ENCODE data around the gene OTOF.

GRCh38 chr2:26469955-26470354, 8.0 kb downstream of the OTOF start:
- TF ChIP-seq, protein P1, sequence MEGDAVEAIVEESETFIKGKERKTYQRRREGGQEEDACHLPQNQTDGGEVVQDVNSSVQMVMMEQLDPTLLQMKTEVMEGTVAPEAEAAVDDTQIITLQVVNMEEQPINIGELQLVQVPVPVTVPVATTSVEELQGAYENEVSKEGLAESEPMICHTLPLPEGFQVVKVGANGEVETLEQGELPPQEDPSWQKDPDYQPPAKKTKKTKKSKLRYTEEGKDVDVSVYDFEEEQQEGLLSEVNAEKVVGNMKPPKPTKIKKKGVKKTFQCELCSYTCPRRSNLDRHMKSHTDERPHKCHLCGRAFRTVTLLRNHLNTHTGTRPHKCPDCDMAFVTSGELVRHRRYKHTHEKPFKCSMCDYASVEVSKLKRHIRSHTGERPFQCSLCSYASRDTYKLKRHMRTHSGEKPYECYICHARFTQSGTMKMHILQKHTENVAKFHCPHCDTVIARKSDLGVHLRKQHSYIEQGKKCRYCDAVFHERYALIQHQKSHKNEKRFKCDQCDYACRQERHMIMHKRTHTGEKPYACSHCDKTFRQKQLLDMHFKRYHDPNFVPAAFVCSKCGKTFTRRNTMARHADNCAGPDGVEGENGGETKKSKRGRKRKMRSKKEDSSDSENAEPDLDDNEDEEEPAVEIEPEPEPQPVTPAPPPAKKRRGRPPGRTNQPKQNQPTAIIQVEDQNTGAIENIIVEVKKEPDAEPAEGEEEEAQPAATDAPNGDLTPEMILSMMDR (IDR thresholded peaks at IDR 0.05): no peak
- TF ChIP-seq IRF2 (CRISPR knock-in tag; IDR thresholded peaks at IDR 0.05; ENCODE audit: borderline replicate concordance, low read depth) (no peak), JUN (CRISPR knock-in tag; IDR thresholded peaks at IDR 0.05) (no peak), CREM (CRISPR knock-in tag; IDR thresholded peaks at IDR 0.05) (no peak), ATF1 (CRISPR knock-in tag; IDR thresholded peaks at IDR 0.05) (no peak), TCF7 (CRISPR knock-in tag; IDR thresholded peaks at IDR 0.05; ENCODE audit: low read depth) (no peak), ATF2 (CRISPR knock-in tag; IDR thresholded peaks at IDR 0.05; ENCODE audit: borderline replicate concordance, low read depth) (no peak), CREB1 (CRISPR knock-in tag; IDR thresholded peaks at IDR 0.05) (no peak), NR3C1 (CRISPR knock-in tag; conservative IDR thresholded peaks at IDR 0.05; ENCODE audit: low read depth) (no peak), ZNF317 (CRISPR knock-in tag; IDR thresholded peaks at IDR 0.05; ENCODE audit: borderline replicate concordance, low read depth) (no peak), ZBTB21 (CRISPR knock-in tag; IDR thresholded peaks at IDR 0.05; ENCODE audit: borderline replicate concordance) (no peak)
- TF ChIP-seq, protein P2, sequence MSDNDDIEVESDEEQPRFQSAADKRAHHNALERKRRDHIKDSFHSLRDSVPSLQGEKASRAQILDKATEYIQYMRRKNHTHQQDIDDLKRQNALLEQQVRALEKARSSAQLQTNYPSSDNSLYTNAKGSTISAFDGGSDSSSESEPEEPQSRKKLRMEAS (CRISPR knock-in tag; IDR thresholded peaks at IDR 0.05): no peak
- TF ChIP-seq, protein P3, sequence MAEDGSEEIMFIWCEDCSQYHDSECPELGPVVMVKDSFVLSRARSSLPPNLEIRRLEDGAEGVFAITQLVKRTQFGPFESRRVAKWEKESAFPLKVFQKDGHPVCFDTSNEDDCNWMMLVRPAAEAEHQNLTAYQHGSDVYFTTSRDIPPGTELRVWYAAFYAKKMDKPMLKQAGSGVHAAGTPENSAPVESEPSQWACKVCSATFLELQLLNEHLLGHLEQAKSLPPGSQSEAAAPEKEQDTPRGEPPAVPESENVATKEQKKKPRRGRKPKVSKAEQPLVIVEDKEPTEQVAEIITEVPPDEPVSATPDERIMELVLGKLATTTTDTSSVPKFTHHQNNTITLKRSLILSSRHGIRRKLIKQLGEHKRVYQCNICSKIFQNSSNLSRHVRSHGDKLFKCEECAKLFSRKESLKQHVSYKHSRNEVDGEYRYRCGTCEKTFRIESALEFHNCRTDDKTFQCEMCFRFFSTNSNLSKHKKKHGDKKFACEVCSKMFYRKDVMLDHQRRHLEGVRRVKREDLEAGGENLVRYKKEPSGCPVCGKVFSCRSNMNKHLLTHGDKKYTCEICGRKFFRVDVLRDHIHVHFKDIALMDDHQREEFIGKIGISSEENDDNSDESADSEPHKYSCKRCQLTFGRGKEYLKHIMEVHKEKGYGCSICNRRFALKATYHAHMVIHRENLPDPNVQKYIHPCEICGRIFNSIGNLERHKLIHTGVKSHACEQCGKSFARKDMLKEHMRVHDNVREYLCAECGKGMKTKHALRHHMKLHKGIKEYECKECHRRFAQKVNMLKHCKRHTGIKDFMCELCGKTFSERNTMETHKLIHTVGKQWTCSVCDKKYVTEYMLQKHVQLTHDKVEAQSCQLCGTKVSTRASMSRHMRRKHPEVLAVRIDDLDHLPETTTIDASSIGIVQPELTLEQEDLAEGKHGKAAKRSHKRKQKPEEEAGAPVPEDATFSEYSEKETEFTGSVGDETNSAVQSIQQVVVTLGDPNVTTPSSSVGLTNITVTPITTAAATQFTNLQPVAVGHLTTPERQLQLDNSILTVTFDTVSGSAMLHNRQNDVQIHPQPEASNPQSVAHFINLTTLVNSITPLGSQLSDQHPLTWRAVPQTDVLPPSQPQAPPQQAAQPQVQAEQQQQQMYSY (CRISPR knock-in tag; IDR thresholded peaks at IDR 0.05): no peak
- TF ChIP-seq, protein P4, sequence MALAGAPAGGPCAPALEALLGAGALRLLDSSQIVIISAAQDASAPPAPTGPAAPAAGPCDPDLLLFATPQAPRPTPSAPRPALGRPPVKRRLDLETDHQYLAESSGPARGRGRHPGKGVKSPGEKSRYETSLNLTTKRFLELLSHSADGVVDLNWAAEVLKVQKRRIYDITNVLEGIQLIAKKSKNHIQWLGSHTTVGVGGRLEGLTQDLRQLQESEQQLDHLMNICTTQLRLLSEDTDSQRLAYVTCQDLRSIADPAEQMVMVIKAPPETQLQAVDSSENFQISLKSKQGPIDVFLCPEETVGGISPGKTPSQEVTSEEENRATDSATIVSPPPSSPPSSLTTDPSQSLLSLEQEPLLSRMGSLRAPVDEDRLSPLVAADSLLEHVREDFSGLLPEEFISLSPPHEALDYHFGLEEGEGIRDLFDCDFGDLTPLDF (CRISPR knock-in tag; IDR thresholded peaks at IDR 0.05): no peak
